Stimulated activated CD8-positive, alpha-beta memory T cell treated with anti-CD3 and anti-CD28 coated beads, Interleukin-12 subunit alpha, Interleukin-12 subunit beta, amount 100 ng/mL, for 24 hours (primary cell): ENCODE data around the gene ADAMTS4.
A peak's percentile ranks its signal among the peaks of the same experiment; 100 is the strongest.

Source experiments
- DNase-seq: peaks from one replicate; pipeline ENCODE4 v3.0.0-alpha.2; 2020; ENCODE audit errors: extremely low read depth

ADAMTS4 gene

GRCh38 chr1:161153682-161154337, 45.0 kb downstream of the ADAMTS4 start, which contains the start of gene UFC1:
Gene UFC1 (plus strand): TSS chr1:161153978. CDS start chr1:161153998, 20 bp downstream.
- DNase-seq, result peak; percentile 47

- no peak for DNase-seq
Measured at GRCh38 chr1:161153176-161153575, 45.7 kb downstream of the ADAMTS4 start.

GRCh38 chr1:161145832-161146231, 53.0 kb downstream of the ADAMTS4 start:
- no peak for DNase-seq

GRCh38 chr1:161140755-161141400, 58.0 kb downstream of the ADAMTS4 start:
- no peak for DNase-seq

GRCh38 chr1:161139766-161140165, 59.1 kb downstream of the ADAMTS4 start:
- no peak for DNase-seq

GRCh38 chr1:161138431-161138830, 60.4 kb downstream of the ADAMTS4 start:
- DNase-seq, result no peak

- no peak for DNase-seq
Measured at GRCh38 chr1:161137881-161138280, 61.0 kb downstream of the ADAMTS4 start.
